Endothelial cell of umbilical vein (primary cell): Measurements from ENCODE around the gene ARHGAP10. TPM values are rescaled to one million over a fixed set of nuclear protein-coding genes. Genes with fewer than 3 reads are reported as not detected.

ENCODE experiments used
- Bru-seq: library from RNA; stranded (reverse); fragments of 400-500 nt; gene quantifications from one replicate; lab custom pipeline; 2021; lab: Mats Ljungman, UMichigan
- BruChase-seq, 2 experiments: library from RNA; stranded (reverse); fragments of 400-500 nt; gene quantifications; one replicate each; lab custom pipeline; 2021; lab: Mats Ljungman, UMichigan
- BruUV-seq: library from RNA; stranded (reverse); fragments of 400-500 nt; replicated peaks from 2 replicates; lab custom pipeline; 2021; lab: Mats Ljungman, UMichigan
- CTCF ChIA-PET: fragments of 300-600, 350-600 bp; sonication (Branson Sonifier 250); formaldehyde crosslinking; loops from one replicate; lab custom pipeline; 2021; ENCODE audit warnings: antibody characterized with exemption, inconsistent platforms; lab: Charles Lee
- POLR2A ChIA-PET: fragments of 300-600, 350-600 bp; sonication (Branson Sonifier 250); formaldehyde crosslinking; loops from one replicate; lab custom pipeline; 2021; ENCODE audit warnings: antibody characterized with exemption, inconsistent platforms; lab: Charles Lee
- DNase-seq: peaks from one replicate; pipeline ENCODE4 v3.0.0-alpha.2; 2011; ENCODE audit warnings: low read depth, low spot score
- FAIRE-seq: peaks from 2 replicates; lab custom pipeline; 2011; peaks lifted over from hg19 to GRCh38; lab: Jason Lieb, UNC
- H2AFZ ChIP-seq: 2 replicates; pipeline ENCODE4 v1.6.0; 2012; ENCODE audit warnings: low read depth, low read length, control low read depth, inconsistent platforms
- H3K27ac ChIP-seq: 2 replicates; pipeline ENCODE4 v1.5.1; 2011; ENCODE audit warnings: low read depth, mild to moderate bottlenecking, control low read depth, low read length, moderate library complexity; ENCODE audit not compliant: insufficient read depth
- H3K27me3 ChIP-seq, 2 experiments: 2 replicates each; pipeline versions ENCODE4 v1.6.0 to v1.6.1; 2011; ENCODE audit warnings: low read length in 2 of 2, mixed read lengths in 1 of 2; ENCODE audit not compliant: control insufficient read depth in 2 of 2, insufficient read depth in 2 of 2
- H3K36me3 ChIP-seq, 2 experiments: 2 replicates in 1 of 2; 3 replicates in 1 of 2; pipeline ENCODE4 v1.5.1; 2011; ENCODE audit warnings: low read length in 2 of 2, mild to moderate bottlenecking in 1 of 2, moderate library complexity in 1 of 2; ENCODE audit not compliant: control insufficient read depth in 2 of 2, insufficient read depth in 2 of 2; ENCODE audit errors: extremely low read depth in 1 of 2
- H3K4me1 ChIP-seq: 3 replicates; pipeline ENCODE4 v1.5.1; 2011; ENCODE audit warnings: mild to moderate bottlenecking, low read length; ENCODE audit not compliant: control insufficient read depth, insufficient read depth; ENCODE audit errors: extremely low read depth
- H3K4me2 ChIP-seq: 2 replicates; pipeline ENCODE4 v1.6.1; 2011; ENCODE audit warnings: low read length, control low read depth, mixed read lengths; ENCODE audit not compliant: insufficient read depth
- H3K4me3 ChIP-seq, 3 experiments: fragments of 200-600 bp in 1 of 3; sonication (generic), shearing (Covaris generic) in 1 of 3; replicated peaks in 1 of 3; 2 replicates each; pipeline ENCODE4 v1.5.1; 2011 to 2016; ENCODE audit warnings: control low read depth in 3 of 3, low read length in 3 of 3, mild to moderate bottlenecking in 2 of 3, inconsistent platforms in 1 of 3, low read depth in 1 of 3, moderate library complexity in 1 of 3; ENCODE audit not compliant: insufficient read depth in 1 of 3
- H3K79me2 ChIP-seq: 2 replicates; pipeline ENCODE4 v1.6.0; 2012; ENCODE audit warnings: low read length, inconsistent platforms; ENCODE audit not compliant: control insufficient read depth, insufficient read depth
- H3K9ac ChIP-seq: replicated peaks from 2 replicates; pipeline ENCODE3; 2011; ENCODE audit warnings: low read length, control low read depth; ENCODE audit not compliant: insufficient read depth; ENCODE audit errors: extremely low read depth
- H3K9me1 ChIP-seq: replicated peaks from 3 replicates; pipeline ENCODE4 v1.6.0; 2011; ENCODE audit warnings: mild to moderate bottlenecking, low read length; ENCODE audit not compliant: control insufficient read depth, insufficient read depth; ENCODE audit errors: extremely low read depth
- H3K9me3 ChIP-seq: replicated peaks from 2 replicates; pipeline ENCODE4 v1.5.1; 2012; ENCODE audit warnings: low read length, inconsistent platforms; ENCODE audit not compliant: control insufficient read depth, insufficient read depth
- H4K20me1 ChIP-seq: replicated peaks from 2 replicates; pipeline ENCODE3; 2011; ENCODE audit warnings: mild to moderate bottlenecking, low read length; ENCODE audit not compliant: control insufficient read depth, insufficient read depth; ENCODE audit errors: extremely low read depth
- EZH2 ChIP-seq: IDR thresholded peaks from 2 replicates; pipeline ENCODE4 v1.6.1; 2012; ENCODE audit warnings: borderline replicate concordance, low read depth, mild to moderate bottlenecking, moderate library complexity, low read length, inconsistent platforms; ENCODE audit not compliant: severe bottlenecking
- FOS ChIP-seq: IDR thresholded peaks from 2 replicates; pipeline ENCODE4 v1.6.1; 2011; ENCODE audit warnings: mild to moderate bottlenecking, low read length, moderate library complexity, borderline replicate concordance; ENCODE audit not compliant: insufficient read depth
- GATA2 ChIP-seq: IDR thresholded peaks from 2 replicates; pipeline ENCODE4 v1.7.0; 2011; ENCODE audit warnings: low read depth, mild to moderate bottlenecking, moderate library complexity, mixed read lengths, low read length; ENCODE audit not compliant: insufficient read length, insufficient read depth
- JUN ChIP-seq: IDR thresholded peaks from 2 replicates; pipeline ENCODE4 v1.6.1; 2011; ENCODE audit warnings: borderline replicate concordance, low read depth; ENCODE audit not compliant: insufficient read length, insufficient read depth
- MYC ChIP-seq: IDR thresholded peaks from one replicate; pipeline ENCODE4 v1.6.1; 2011; ENCODE audit warnings: mild to moderate bottlenecking, low read depth, low read length
- POLR2A ChIP-seq: IDR thresholded peaks from 2 replicates; pipeline ENCODE4 v1.6.1; 2012; ENCODE audit warnings: low read depth, mild to moderate bottlenecking, control low read depth, low read length
- POLR2AphosphoS5 ChIP-seq: IDR thresholded peaks from 2 replicates; pipeline ENCODE4 v1.6.1; 2012; ENCODE audit warnings: low read depth, mild to moderate bottlenecking, control low read depth, low read length, moderate library complexity; ENCODE audit not compliant: insufficient read depth
- dilution Hi-C: fragments of 300-500 bp; cut with MboI; formaldehyde crosslinking; loops from one replicate; pipeline ENCODE4 v1.15.0; 2019; ENCODE audit warnings: low sequenced_read_pairs; ENCODE audit not compliant: extremely low pct_ligation_motif_present
- intact Hi-C: fragments of 100-400 bp; cut with micrococcal nuclease; formaldehyde crosslinking; loops from one replicate; pipeline ENCODE4 v1.10.0; 2022
- long read RNA-seq: library from polyadenylated mRNA; stranded (forward); transcript quantifications from one replicate; pipeline ENCODE4 v2.0.0, GENCODE V29; 2021
- polyA minus RNA-seq, 3 experiments: library from RNA; depleted of rRNA, polyadenylated mRNA; stranded (reverse); fragments of >200 nt; gene quantifications; 1 replicate in 1 of 3; 2 replicates in 2 of 3; pipeline ENCODE4 v1.2.3, GENCODE V29; 2011
- polyA plus RNA-seq, 4 experiments: library from polyadenylated mRNA; depleted of rRNA in 3 of 4; stranded (reverse) in 3 of 4; unstranded in 1 of 4; fragments of >200 nt; gene quantifications; 2 replicates each; pipeline versions ENCODE4 v1.2.1 to v1.2.3, GENCODE V29; 2011 to 2012; ENCODE audit warnings: missing spikeins in 1 of 4
- total RNA-seq: library from RNA; stranded (reverse); gene quantifications from 2 replicates; pipeline ENCODE4 v1.2.3, GENCODE V29; 2021
- TF ChIP-seq, protein P1 (sequence below), 2 donors: IDR thresholded peaks; 1 replicate in 1 of 2; 2 replicates in 1 of 2; pipeline ENCODE4 v1.5.1; 2011; ENCODE audit warnings: low read length in 2 of 2, mild to moderate bottlenecking in 2 of 2, moderate library complexity in 2 of 2, control low read depth in 1 of 2, inconsistent platforms in 1 of 2, low read depth in 1 of 2; ENCODE audit not compliant: insufficient read depth in 1 of 2; ENCODE audit errors: extremely low read depth in 1 of 2
- TF ChIP-seq, protein P2 (sequence below): IDR thresholded peaks from 2 replicates; pipeline ENCODE4 v1.6.1; 2011; ENCODE audit not compliant: insufficient read depth, insufficient read length

Gene ARHGAP10, protein sequence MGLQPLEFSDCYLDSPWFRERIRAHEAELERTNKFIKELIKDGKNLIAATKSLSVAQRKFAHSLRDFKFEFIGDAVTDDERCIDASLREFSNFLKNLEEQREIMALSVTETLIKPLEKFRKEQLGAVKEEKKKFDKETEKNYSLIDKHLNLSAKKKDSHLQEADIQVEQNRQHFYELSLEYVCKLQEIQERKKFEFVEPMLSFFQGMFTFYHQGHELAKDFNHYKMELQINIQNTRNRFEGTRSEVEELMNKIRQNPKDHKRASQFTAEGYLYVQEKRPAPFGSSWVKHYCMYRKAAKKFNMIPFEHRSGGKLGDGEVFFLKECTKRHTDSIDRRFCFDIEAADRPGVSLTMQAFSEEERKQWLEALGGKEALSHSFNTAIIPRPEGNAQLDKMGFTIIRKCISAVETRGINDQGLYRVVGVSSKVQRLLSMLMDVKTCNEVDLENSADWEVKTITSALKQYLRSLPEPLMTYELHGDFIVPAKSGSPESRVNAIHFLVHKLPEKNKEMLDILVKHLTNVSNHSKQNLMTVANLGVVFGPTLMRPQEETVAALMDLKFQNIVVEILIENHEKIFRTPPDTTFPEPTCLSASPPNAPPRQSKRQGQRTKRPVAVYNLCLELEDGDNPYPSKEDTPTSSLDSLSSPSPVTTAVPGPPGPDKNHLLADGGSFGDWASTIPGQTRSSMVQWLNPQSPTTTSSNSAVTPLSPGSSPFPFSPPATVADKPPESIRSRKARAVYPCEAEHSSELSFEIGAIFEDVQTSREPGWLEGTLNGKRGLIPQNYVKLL
- total RNA-seq (36.7 and 39.1 TPM in 2 replicates), polyA plus RNA-seq (20.0 and 20.4 TPM in 2 replicates), polyA minus RNA-seq (36.7 and 37.1 TPM in 2 replicates), Bru-seq, nascent RNA (percentile 90 among the genes with signal in this experiment), BruChase-seq, experiment 1, labeled RNA remaining after a 6-hour chase (percentile 71 among the genes with signal in this experiment), BruChase-seq, experiment 2, labeled RNA remaining after a 2-hour chase (percentile 78 among the genes with signal in this experiment)
- polyA plus RNA-seq (2011; cell fraction: cytosol; rRNA removed) = 18.9 and 19.1 TPM in 2 replicates
- polyA plus RNA-seq (2011; cell fraction: nucleus; rRNA removed) = 28.8 and 32.2 TPM in 2 replicates
- 15.7 and 17.2 TPM in 2 replicates for polyA plus RNA-seq (2012)
- polyA minus RNA-seq (2011; cell fraction: cytosol; rRNA and poly(A)+ RNA removed) = 4.8 TPM
- 94.0 and 110 TPM in 2 replicates for polyA minus RNA-seq (2011; cell fraction: nucleus; rRNA and poly(A)+ RNA removed)
- long read RNA-seq, transcript ARHGAP10-201 (23 exons, 3,299 nt) = major isoform, 6 of 35 reads
- long read RNA-seq, partial matches to known transcripts = 7 of 35 reads
- long read RNA-seq, other reads (novel, unspliced or antisense) = 22 of 35 reads

GRCh38 chr4:147731580-147732517 is at the start of gene ARHGAP10:
Gene ARHGAP10 (plus strand): TSS chr4:147732088. CDS start chr4:147732302, 214 bp downstream.
- dilution Hi-C loops (no loop called here), intact Hi-C loops (loop anchor here (1.0 to 2.0 kb wide), 6 partner anchors 18 to 134 kb away; no protein-coding TSS in a partner anchor)
- Histone ChIP-seq H3K4me2 (peak within 1 kb of the TSS; percentile 88), H2AFZ (peak within 1 kb of the TSS; percentile 98), H3K4me1 (peaks cover 42% of the 10 kb centered on the region), H3K9ac (peak within 1 kb of the TSS; percentile 96), H3K9me1 (no peaks in the 10 kb centered on the region), H3K79me2 (peaks cover 48% of the 10 kb centered on the region), H3K9me3 (no peaks in the 10 kb centered on the region), H4K20me1 (no peaks in the 10 kb centered on the region), H3K36me3 (no peaks in the 10 kb centered on the region), H3K27ac (peak within 1 kb of the TSS; percentile 83), H3K4me3 (peak within 1 kb of the TSS; percentile 72 to 81 (median 79)), H3K27me3 (no peaks in the 10 kb centered on the region)
- peak; percentile 78 for DNase-seq
- TSS peak; percentile 76 for BruUV-seq
- TF ChIP-seq, protein P1, sequence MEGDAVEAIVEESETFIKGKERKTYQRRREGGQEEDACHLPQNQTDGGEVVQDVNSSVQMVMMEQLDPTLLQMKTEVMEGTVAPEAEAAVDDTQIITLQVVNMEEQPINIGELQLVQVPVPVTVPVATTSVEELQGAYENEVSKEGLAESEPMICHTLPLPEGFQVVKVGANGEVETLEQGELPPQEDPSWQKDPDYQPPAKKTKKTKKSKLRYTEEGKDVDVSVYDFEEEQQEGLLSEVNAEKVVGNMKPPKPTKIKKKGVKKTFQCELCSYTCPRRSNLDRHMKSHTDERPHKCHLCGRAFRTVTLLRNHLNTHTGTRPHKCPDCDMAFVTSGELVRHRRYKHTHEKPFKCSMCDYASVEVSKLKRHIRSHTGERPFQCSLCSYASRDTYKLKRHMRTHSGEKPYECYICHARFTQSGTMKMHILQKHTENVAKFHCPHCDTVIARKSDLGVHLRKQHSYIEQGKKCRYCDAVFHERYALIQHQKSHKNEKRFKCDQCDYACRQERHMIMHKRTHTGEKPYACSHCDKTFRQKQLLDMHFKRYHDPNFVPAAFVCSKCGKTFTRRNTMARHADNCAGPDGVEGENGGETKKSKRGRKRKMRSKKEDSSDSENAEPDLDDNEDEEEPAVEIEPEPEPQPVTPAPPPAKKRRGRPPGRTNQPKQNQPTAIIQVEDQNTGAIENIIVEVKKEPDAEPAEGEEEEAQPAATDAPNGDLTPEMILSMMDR (IDR thresholded peaks at IDR 0.05; ENCODE audit: extremely low read depth in 1 of 2, insufficient read depth in 1 of 2, low read depth in 1 of 2, low read length in 2 of 2) = no peak
- TF ChIP-seq POLR2AphosphoS5 (peak; percentile 91), JUN (no peak), GATA2 (no peak), POLR2A (peak; percentile 86), MYC (peak; percentile 14), EZH2 (no peak), FOS (peak; percentile 66)
- TF ChIP-seq, protein P2, sequence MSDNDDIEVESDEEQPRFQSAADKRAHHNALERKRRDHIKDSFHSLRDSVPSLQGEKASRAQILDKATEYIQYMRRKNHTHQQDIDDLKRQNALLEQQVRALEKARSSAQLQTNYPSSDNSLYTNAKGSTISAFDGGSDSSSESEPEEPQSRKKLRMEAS = no peak
- peak; percentile 62 for FAIRE-seq
- ChIA-PET POLR2A (interaction anchor here (0.9 to 1.7 kb wide), 3 partner anchors 34 to 48 kb away, joined by 3 to 8 read pairs (median 8); partner anchors contain the start of gene PRMT9), CTCF (interaction anchor here (0.6 to 9.9 kb wide), 16 partner anchors 10 to 133 kb away, joined by 3 to 170 read pairs (median 4); partner anchors contain the start of gene TMEM184C)
